Activated CD4-positive, alpha-beta T cell treated with anti-CD3 and anti-CD28 coated beads, Interleukin-2, Interleukin-4, amounts not matched to agents 100 ng/mL and 50 ng/mL, durations not matched to agents 16 hours and 8 hours (primary cell): ENCODE results near the gene PIGH.
"Not testable (repeated sequence)": the region's sequence is repeated elsewhere in the genome, so short reads cannot be mapped to it uniquely, and the experiment has no call there.

ENCODE experiments used
- DNase-seq: peaks from one replicate; pipeline ENCODE4 v3.0.0-alpha.2; 2020; ENCODE audit warnings: low spot score

PIGH gene

GRCh38 chr14:67551123-67551522 lies 48.9 kb downstream of the PIGH start:
- no peak for DNase-seq

- DNase-seq: no peak
These were observed 50.3 kb downstream of the PIGH start for GRCh38 chr14:67549734-67550133.

- DNase-seq: no peak
These were observed 52.8 kb downstream of the PIGH start for GRCh38 chr14:67547224-67547780.

- DNase-seq: no peak
These were observed 55.5 kb downstream of the PIGH start for GRCh38 chr14:67544590-67544989.

- not testable (repeated sequence) for DNase-seq
These were observed 57.4 kb downstream of the PIGH start for GRCh38 chr14:67542620-67543019.

- DNase-seq: peak; percentile 7
These were observed 58.4 kb downstream of the PIGH start for GRCh38 chr14:67541448-67542387.
